ENCODE measurements around the gene MTCL3.
A peak's percentile ranks its signal among the peaks of the same experiment; 100 is the strongest.

MTCL3 gene

DNA sequence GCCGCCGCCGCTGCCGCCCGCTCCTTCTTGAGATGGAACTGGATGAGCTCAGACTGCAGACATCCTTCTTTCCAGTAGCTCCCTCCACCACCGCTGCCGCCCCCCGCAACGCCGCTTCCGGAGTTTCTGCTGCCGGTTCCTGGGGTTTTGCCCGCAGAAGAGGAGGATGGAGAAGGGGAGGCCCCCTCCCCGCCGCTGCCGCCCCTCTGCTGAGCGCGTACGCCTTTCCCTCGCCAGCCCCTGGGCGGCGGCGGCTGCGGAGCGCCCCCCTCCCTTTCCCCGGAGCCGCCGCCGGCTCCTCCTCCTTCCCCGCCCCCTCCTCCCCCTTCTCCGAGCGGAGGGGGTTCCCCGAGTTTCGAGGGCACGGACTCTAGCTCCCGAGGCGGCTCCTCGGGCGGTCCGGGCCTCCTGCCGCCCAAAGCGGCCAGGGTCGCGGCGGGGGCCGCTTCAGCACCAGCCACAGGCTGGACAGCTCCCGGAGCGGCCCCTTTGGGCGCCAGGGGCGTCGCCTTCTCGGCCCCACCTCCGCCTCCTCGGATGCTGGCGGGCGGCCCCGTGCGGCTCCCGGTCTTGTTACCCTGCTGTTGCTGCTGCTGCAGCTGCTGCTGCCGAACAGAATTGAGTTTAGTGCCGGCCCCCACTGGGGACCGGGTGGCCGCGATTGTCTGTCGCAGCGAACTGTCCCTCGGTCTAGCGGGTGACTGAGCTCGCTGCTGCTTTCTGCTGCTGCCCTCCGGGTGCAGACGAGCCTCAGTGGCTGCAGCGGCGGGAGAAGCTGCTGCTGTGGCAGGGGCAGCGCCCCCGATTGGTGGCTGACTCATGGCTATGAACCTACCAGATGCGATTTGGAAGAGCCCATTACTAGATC lies 3.1 kb downstream of the MTCL3 start:
- peaks cover 55% of the 10 kb centered on the region for H3K27me3 Mint-ChIP-seq (ENCODE audit: insufficient read depth, unreplicated experiment)
- CTCF ChIA-PET: interaction anchor here (0.5 to 3.9 kb wide), 25 partner anchors 10 to 978 kb away, joined by 3 to 20 read pairs (median 6); partner anchors contain the start of gene RNF146
- intact Hi-C loops (cut with micrococcal nuclease): no loop called here

DNA sequence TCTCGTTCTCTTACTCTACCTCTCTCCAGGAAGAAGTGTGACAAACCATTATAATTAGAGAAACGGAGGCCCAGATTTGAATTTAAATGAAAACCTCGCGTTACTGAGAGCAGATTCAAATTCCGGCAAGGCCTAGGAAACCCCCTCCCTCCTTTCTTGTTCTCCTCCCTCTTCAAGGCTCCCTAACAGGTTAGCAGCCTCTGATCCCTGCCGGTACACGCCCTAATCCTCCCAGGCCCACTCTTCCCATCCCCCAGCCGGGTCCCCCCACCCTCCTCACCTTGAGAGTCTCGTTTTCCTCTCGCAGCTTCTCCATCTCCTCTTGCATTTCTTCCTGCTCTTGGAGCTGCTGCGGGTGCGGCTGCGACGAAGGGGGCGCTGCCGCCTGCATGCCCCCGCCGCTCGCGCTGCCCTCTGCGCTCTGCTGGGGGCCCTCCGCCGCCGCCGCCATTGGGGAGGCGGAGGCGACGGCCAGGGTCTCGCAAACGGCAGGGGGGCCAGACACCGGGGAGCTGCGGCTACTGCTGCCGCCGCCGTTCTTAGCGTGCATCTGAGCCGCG lies 3.8 kb downstream of the MTCL3 start:
- Mint-ChIP-seq H3K4me3 (ENCODE audit: unreplicated experiment) (peak overlapping the region; percentile 31), H3K4me1 (ENCODE audit: insufficient read depth, unreplicated experiment) (peaks cover 12% of the 10 kb centered on the region), H3K9me3 (ENCODE audit: unreplicated experiment) (no peaks in the 10 kb centered on the region), H3K36me3 (ENCODE audit: insufficient read depth, unreplicated experiment) (no peaks in the 10 kb centered on the region), H3K27me3 (ENCODE audit: insufficient read depth, unreplicated experiment) (peaks cover 51% of the 10 kb centered on the region), H3K27ac (ENCODE audit: low read depth, unreplicated experiment) (no peak overlapping the region)
- no peak for DNase-seq (ENCODE audit: unreplicated experiment)
- intact Hi-C loops (cut with micrococcal nuclease): no loop called here
- ChIA-PET POLR2A (interaction anchor here (0.9 kb wide), 1 partner anchor 243 kb away, joined by 5 read pairs; no protein-coding TSS in a partner anchor), CTCF (interaction anchor here (0.6 to 3.9 kb wide), 11 partner anchors 9 to 787 kb away, joined by 3 to 20 read pairs (median 7); no protein-coding TSS in a partner anchor)
- BruUV-seq (replicated peaks): no TSS peak
- TF ChIP-seq, protein P1, sequence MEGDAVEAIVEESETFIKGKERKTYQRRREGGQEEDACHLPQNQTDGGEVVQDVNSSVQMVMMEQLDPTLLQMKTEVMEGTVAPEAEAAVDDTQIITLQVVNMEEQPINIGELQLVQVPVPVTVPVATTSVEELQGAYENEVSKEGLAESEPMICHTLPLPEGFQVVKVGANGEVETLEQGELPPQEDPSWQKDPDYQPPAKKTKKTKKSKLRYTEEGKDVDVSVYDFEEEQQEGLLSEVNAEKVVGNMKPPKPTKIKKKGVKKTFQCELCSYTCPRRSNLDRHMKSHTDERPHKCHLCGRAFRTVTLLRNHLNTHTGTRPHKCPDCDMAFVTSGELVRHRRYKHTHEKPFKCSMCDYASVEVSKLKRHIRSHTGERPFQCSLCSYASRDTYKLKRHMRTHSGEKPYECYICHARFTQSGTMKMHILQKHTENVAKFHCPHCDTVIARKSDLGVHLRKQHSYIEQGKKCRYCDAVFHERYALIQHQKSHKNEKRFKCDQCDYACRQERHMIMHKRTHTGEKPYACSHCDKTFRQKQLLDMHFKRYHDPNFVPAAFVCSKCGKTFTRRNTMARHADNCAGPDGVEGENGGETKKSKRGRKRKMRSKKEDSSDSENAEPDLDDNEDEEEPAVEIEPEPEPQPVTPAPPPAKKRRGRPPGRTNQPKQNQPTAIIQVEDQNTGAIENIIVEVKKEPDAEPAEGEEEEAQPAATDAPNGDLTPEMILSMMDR (IDR thresholded peaks at IDR 0.05; ENCODE audit: unreplicated experiment): no peak

More for the DNA sequence above, 3.1 kb downstream of the MTCL3 start:
- BruUV-seq (replicated peaks): no TSS peak
- H3K36me3 Mint-ChIP-seq (ENCODE audit: insufficient read depth, unreplicated experiment): no peaks in the 10 kb centered on the region
- POLR2A ChIA-PET: interaction anchor here (0.9 to 1.7 kb wide), 2 partner anchors 16 to 244 kb away, joined by 4 to 5 read pairs; no protein-coding TSS in a partner anchor
- peaks cover 12% of the 10 kb centered on the region for H3K4me1 Mint-ChIP-seq (ENCODE audit: insufficient read depth, unreplicated experiment)
- H3K27ac Mint-ChIP-seq (ENCODE audit: low read depth, unreplicated experiment): no peak overlapping the region
- peak overlapping the region; percentile 63 for H3K4me3 Mint-ChIP-seq (ENCODE audit: unreplicated experiment)
- TF ChIP-seq, protein P1 (IDR thresholded peaks at IDR 0.05; ENCODE audit: unreplicated experiment): no peak
- peak; percentile 9 for DNase-seq (ENCODE audit: unreplicated experiment)
- H3K9me3 Mint-ChIP-seq (ENCODE audit: unreplicated experiment): no peaks in the 10 kb centered on the region

DNA sequence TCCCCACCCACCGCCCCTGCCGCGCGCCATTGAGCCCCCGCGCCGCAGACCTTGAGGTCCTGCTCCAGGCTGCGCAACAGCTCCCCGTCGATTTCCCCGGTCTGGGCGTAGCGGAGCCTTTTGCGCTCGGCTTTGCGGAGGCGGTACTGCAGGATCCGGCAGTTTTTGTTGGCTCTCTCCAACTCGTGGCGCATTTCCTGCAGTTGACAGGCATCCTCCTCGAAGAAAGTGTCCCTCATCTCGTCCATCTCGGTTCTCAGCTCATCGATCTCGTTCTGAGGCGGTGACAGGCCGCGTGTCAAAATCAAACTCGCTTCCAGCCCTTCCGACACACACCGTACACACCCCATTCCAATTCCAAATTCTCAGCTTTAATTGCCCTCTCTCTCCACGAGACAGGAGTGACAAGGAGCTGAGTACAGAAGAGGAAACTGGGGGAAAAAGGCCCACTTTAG lies 4.3 kb downstream of the MTCL3 start:
- peaks cover 12% of the 10 kb centered on the region for H3K4me1 Mint-ChIP-seq (ENCODE audit: insufficient read depth, unreplicated experiment)
- POLR2A ChIA-PET: no interaction called here

More for the DNA sequence above, 4.3 kb downstream of the MTCL3 start:
- Mint-ChIP-seq H3K36me3 (ENCODE audit: insufficient read depth, unreplicated experiment) (no peaks in the 10 kb centered on the region), H3K4me3 (ENCODE audit: unreplicated experiment) (peak overlapping the region; percentile 31), H3K27ac (ENCODE audit: low read depth, unreplicated experiment) (no peak overlapping the region), H3K9me3 (ENCODE audit: unreplicated experiment) (no peaks in the 10 kb centered on the region), H3K27me3 (ENCODE audit: insufficient read depth, unreplicated experiment) (peaks cover 49% of the 10 kb centered on the region)
- intact Hi-C loops (cut with micrococcal nuclease): no loop called here
- no TSS peak for BruUV-seq (replicated peaks)
- CTCF ChIA-PET: interaction anchor here (0.6 to 2.9 kb wide), 6 partner anchors 8 to 788 kb away, joined by 3 to 17 read pairs (median 4); no protein-coding TSS in a partner anchor
- TF ChIP-seq, protein P1 (IDR thresholded peaks at IDR 0.05; ENCODE audit: unreplicated experiment): no peak
- no peak for DNase-seq (ENCODE audit: unreplicated experiment)

Data from MCF 10A (cell line).